ENCODE measurements around the gene ADA.
"Not testable (repeated sequence)": the region's sequence is repeated elsewhere in the genome, so short reads cannot be mapped to it uniquely, and the experiment has no call there.

Gene ADA

GRCh38 chr20:44678242-44678641 is 26.7 kb upstream of the ADA start:
- DNase-seq = no peak

GRCh38 chr20:44672318-44672902 is 20.9 kb upstream of the ADA start:
- not testable (repeated sequence) for DNase-seq

GRCh38 chr20:44671541-44671940 is 20.0 kb upstream of the ADA start:
- DNase-seq = peak in 4 of 5 experiments; percentile 38 to 83 (median 52)

- DNase-seq = not testable (repeated sequence)
These were observed 19.4 kb upstream of the ADA start for GRCh38 chr20:44670851-44671250.

- no peak for DNase-seq
These were observed 14.6 kb upstream of the ADA start for GRCh38 chr20:44666066-44666465.

- no peak for DNase-seq
These were observed 12.6 kb upstream of the ADA start for GRCh38 chr20:44664131-44664530.

- DNase-seq = no peak
These were observed 10.8 kb upstream of the ADA start for GRCh38 chr20:44662261-44662660.

- no peak for DNase-seq
These were observed 9.1 kb upstream of the ADA start for GRCh38 chr20:44660581-44660980.

GRCh38 chr20:44659931-44660330 is 8.4 kb upstream of the ADA start:
- no peak for DNase-seq

GRCh38 chr20:44658810-44659209 is 7.3 kb upstream of the ADA start:
- no peak for DNase-seq

GRCh38 chr20:44657875-44658274 is 6.4 kb upstream of the ADA start:
- no peak for DNase-seq

- no peak for DNase-seq
These were observed 4.9 kb upstream of the ADA start for GRCh38 chr20:44656448-44656847.

- not testable (repeated sequence) for DNase-seq
These were observed 2.7 kb upstream of the ADA start for GRCh38 chr20:44654210-44654609.

- no peak for DNase-seq
These were observed 2.0 kb upstream of the ADA start for GRCh38 chr20:44653546-44653945.

- no peak for DNase-seq
These were observed 140 bp downstream of the ADA start for GRCh38 chr20:44651434-44651683.

GRCh38 chr20:44650771-44651433 is 597 bp downstream of the ADA start:
- DNase-seq = peak in 2 of 5 experiments; percentile 17 to 65

GRCh38 chr20:44649976-44650375 is 1.5 kb downstream of the ADA start:
- DNase-seq = no peak

- DNase-seq = no peak
These were observed 2.4 kb downstream of the ADA start for GRCh38 chr20:44649126-44649525.

- DNase-seq = no peak
These were observed 2.9 kb downstream of the ADA start for GRCh38 chr20:44648579-44648978.

GRCh38 chr20:44648068-44648467 is 3.4 kb downstream of the ADA start:
- no peak for DNase-seq

- peak in 1 of 5 experiments; percentile 54 for DNase-seq
These were observed 4.7 kb downstream of the ADA start for GRCh38 chr20:44646641-44647274.

- DNase-seq = peak in 2 of 5 experiments; percentile 26 to 87
These were observed 5.4 kb downstream of the ADA start for GRCh38 chr20:44646023-44646640.

- DNase-seq = peak in 3 of 5 experiments; percentile 18 to 77 (median 54)
These were observed 6.8 kb downstream of the ADA start for GRCh38 chr20:44644667-44645131.

GRCh38 chr20:44644230-44644617 is 7.3 kb downstream of the ADA start:
- DNase-seq = peak in 1 of 5 experiments; percentile 25
